GM12878 (cell line): Measurements from ENCODE around the gene PPP1R13B. TPM values are rescaled to one million over a fixed set of nuclear protein-coding genes. Genes with fewer than 3 reads are reported as not detected.

Source experiments
- CHD4 ChIP-seq: fragments of 200-600 bp; sonication (generic); IDR thresholded peaks from 2 replicates; pipeline ENCODE4 v1.6.1; 2016; ENCODE audit warnings: mild to moderate bottlenecking
- CUX1 ChIP-seq: IDR thresholded peaks from 2 replicates; pipeline ENCODE4 v1.6.1; 2012; ENCODE audit warnings: improper control_type of control experiment, low read depth, low read length; ENCODE audit not compliant: insufficient replicate concordance
- MLLT1 ChIP-seq: fragments of 450-650 bp; IDR thresholded peaks from 2 replicates; pipeline ENCODE4 v1.6.1; 2016; ENCODE audit warnings: mild to moderate bottlenecking
- NKRF ChIP-seq: fragments of 450-650 bp; conservative IDR thresholded peaks from 2 replicates; pipeline ENCODE4 v1.6.1; 2017; ENCODE audit warnings: mild to moderate bottlenecking, moderate library complexity
- SUZ12 ChIP-seq: fragments of 200-600 bp; sonication (generic); IDR thresholded peaks from one replicate; pipeline ENCODE4 v1.6.1; 2018; ENCODE audit warnings: antibody characterized with exemption, mild to moderate bottlenecking; ENCODE audit not compliant: unreplicated experiment
- TAF1 ChIP-seq: IDR thresholded peaks from 2 replicates; pipeline ENCODE4 v1.6.1; 2011; ENCODE audit warnings: mild to moderate bottlenecking, low read depth, low read length, borderline replicate concordance
- polyA plus RNA-seq, 11 experiments: library from polyadenylated mRNA; depleted of rRNA in 4 of 11; unstranded in 6 of 11; stranded (reverse) in 5 of 11; fragments of >200 nt; fragmentation: Nextera tagmentation in 4 of 11; fragmentation: Illumina TruSeq in 1 of 11; extraction: Ambion mirVana in 4 of 11; extraction: Trizol in 1 of 11; gene quantifications; 1 replicate in 1 of 11; 2 replicates in 10 of 11; pipeline versions ENCODE4 v1.2.1 to v1.2.3, GENCODE V29; 2011 to 2016; ENCODE audit warnings: inconsistent platforms in 2 of 11, missing spikeins in 2 of 11, low read depth in 1 of 11
- total RNA-seq, 4 experiments: library from RNA; depleted of rRNA in 3 of 4; stranded (reverse); fragments of >200 nt in 3 of 4; fragmentation: Illumina TruSeq in 1 of 4; extraction: Trizol in 1 of 4; gene quantifications; 2 replicates each; pipeline versions ENCODE4 v1.2.1 to v1.2.3, GENCODE V29; 2013 to 2021

PPP1R13B gene
- total and polyA plus RNA-seq, 10 of the 15 experiments (the other 5 are each of a cell fraction or from before 2014, with no cell fraction given): 0.16 to 8.1 (median 3.2) TPM

- TF ChIP-seq CUX1: no peak
- TF ChIP-seq MLLT1: no peak
- no peak for TF ChIP-seq SUZ12
- no peak for TF ChIP-seq TAF1
- TF ChIP-seq CHD4: no peak
- no peak for TF ChIP-seq NKRF
- TF ChIP-seq, all 136 proteins: peak for 0
Observed at GRCh38 chr14:103725001-103725682, 122.2 kb downstream of the PPP1R13B start (continued).
